ENCODE measurements around the gene BLOC1S4. TPM values are rescaled to one million over a fixed set of nuclear protein-coding genes. Genes with fewer than 3 reads are reported as not detected.
"Not testable (repeated sequence)": the region's sequence is repeated elsewhere in the genome, so short reads cannot be mapped to it uniquely, and the experiment has no call there.

The BLOC1S4 gene
- total RNA-seq, 4 donors from 2014 or later: 8.5 to 26.6 (median 11.7) TPM

- TF ChIP-seq CTCF (IDR thresholded peaks at IDR 0.05): no peak
- no peak for TF ChIP-seq POLR2A (IDR thresholded peaks at IDR 0.05)
- Histone ChIP-seq H3K4me1 (no peaks in the 10 kb centered on the region), H3K36me3 (no peaks in the 10 kb centered on the region), H3K9me3 (no peaks in the 10 kb centered on the region), H3K4me3 (no peak overlapping the region), H3K27me3 (no peaks in the 10 kb centered on the region), H3K27ac (no peak overlapping the region)
- intact Hi-C loops (cut with DNase I; ENCODE audit: low total_unique reads): no loop called here
- DNase-seq: no peak
Measured at GRCh38 chr4:6754481-6755087, 38.6 kb downstream of the BLOC1S4 start.

- Histone ChIP-seq H3K36me3 (no peaks in the 10 kb centered on the region), H3K27ac (no peak overlapping the region), H3K9me3 (no peaks in the 10 kb centered on the region), H3K27me3 (no peaks in the 10 kb centered on the region), H3K4me1 (no peaks in the 10 kb centered on the region), H3K4me3 (no peak overlapping the region)
- no peak for DNase-seq
- intact Hi-C loops (cut with DNase I; ENCODE audit: low total_unique reads): no loop called here
- TF ChIP-seq CTCF (IDR thresholded peaks at IDR 0.05): no peak
- TF ChIP-seq POLR2A (IDR thresholded peaks at IDR 0.05): no peak
Measured at GRCh38 chr4:6755088-6755753, 39.2 kb downstream of the BLOC1S4 start.

- H3K27ac ChIP-seq; H3K36me3 ChIP-seq; H3K27me3 ChIP-seq; DNase-seq; H3K4me3 ChIP-seq; intact Hi-C loops (cut with DNase I; ENCODE audit: low total_unique reads); H3K4me1 ChIP-seq; H3K9me3 ChIP-seq: not testable (repeated sequence)
Measured at GRCh38 chr4:6756345-6756744, 40.4 kb downstream of the BLOC1S4 start.

- Histone ChIP-seq H3K27ac (no peak overlapping the region), H3K4me3 (no peak overlapping the region), H3K36me3 (no peaks in the 10 kb centered on the region), H3K9me3 (no peaks in the 10 kb centered on the region), H3K27me3 (no peaks in the 10 kb centered on the region), H3K4me1 (no peaks in the 10 kb centered on the region)
- no peak for TF ChIP-seq POLR2A (IDR thresholded peaks at IDR 0.05)
- no peak for TF ChIP-seq CTCF (IDR thresholded peaks at IDR 0.05)
- intact Hi-C loops (cut with DNase I; ENCODE audit: low total_unique reads): no loop called here
- no peak for DNase-seq
Measured at GRCh38 chr4:6758728-6759127, 42.8 kb downstream of the BLOC1S4 start.

GRCh38 chr4:6760865-6761264, 44.9 kb downstream of the BLOC1S4 start:
- Histone ChIP-seq H3K9me3 (no peaks in the 10 kb centered on the region), H3K27ac (no peak overlapping the region), H3K4me3 (no peak overlapping the region), H3K27me3 (no peaks in the 10 kb centered on the region), H3K36me3 (no peaks in the 10 kb centered on the region), H3K4me1 (no peaks in the 10 kb centered on the region)
- TF ChIP-seq POLR2A (IDR thresholded peaks at IDR 0.05) (no peak), CTCF (IDR thresholded peaks at IDR 0.05) (no peak)
- no peak for DNase-seq
- intact Hi-C loops (cut with DNase I; ENCODE audit: low total_unique reads): no loop called here

All from uterus (tissue), 4 donors.